ENCODE measurements around the gene RAB36.

The RAB36 gene

GRCh38 chr22:23144932-23145877 lies at the start of gene RAB36:
TSS of gene RAB36 (plus strand) at chr22:23145477. CDS start at chr22:23146617, 1,140 bp downstream.
- no peak for DNase-seq (ENCODE audit: low read depth)

DNA sequence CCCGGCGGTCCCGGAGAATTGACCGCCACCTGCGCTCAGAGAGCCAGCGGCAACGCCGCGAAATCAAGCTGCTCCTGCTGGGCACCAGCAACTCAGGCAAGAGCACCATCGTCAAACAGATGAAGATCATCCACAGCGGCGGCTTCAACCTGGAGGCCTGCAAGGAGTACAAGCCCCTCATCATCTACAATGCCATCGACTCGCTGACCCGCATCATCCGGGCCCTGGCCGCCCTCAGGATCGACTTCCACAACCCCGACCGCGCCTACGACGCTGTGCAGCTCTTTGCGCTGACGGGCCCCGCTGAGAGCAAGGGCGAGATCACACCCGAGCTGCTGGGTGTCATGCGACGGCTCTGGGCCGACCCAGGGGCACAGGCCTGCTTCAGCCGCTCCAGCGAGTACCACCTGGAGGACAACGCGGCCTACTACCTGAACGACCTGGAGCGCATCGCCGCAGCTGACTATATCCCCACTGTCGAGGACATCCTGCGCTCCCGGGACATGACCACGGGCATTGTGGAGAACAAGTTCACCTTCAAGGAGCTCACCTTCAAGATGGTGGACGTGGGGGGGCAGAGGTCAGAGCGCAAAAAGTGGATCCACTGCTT lies 49.4 kb upstream of the RAB36 start:
- DNase-seq (ENCODE audit: low read depth), result no peak

GRCh38 chr22:23097412-23098229 lies 47.7 kb upstream of the RAB36 start:
- DNase-seq (ENCODE audit: low read depth), result no peak

DNA sequence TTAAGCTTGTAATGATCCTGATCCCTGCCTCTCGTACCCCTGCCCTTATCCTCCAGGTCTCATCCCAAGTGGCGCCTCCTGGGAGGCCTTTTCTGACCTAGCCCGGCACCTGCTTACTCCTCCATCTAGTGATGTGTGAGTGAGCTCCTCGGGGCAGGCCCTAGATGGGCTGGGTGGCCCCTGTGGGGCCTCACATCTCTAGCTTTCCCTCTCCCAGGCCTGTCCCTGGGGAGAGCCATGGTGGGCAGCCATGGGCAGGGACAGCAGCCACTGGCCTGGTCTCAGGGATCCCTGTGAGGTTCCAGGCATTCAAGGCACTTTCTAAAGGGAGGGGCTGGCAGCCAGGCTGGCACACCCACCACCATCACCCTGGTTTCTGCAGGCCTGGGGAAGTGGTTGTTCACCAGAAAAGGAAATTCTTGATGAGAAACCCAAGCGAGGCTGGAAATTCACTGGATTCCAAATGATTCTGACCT lies 47.0 kb upstream of the RAB36 start:
- no peak for DNase-seq (ENCODE audit: low read depth)

GRCh38 chr22:23098718-23099530 lies 46.4 kb upstream of the RAB36 start:
- DNase-seq (ENCODE audit: low read depth), result no peak

DNA sequence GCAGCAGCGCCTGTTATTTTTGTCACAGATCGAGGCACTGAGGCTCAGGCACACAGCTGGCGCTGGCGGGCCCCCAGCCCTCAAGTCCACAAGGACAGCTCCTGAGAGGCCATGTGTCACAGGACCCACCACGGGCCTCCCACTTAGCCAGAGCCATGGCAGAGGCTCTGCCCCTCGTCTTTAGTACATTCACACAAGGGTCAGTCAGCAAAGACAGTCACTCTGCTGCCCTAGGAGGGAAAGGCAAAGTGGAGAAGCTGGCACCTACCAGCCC lies 45.8 kb upstream of the RAB36 start:
- DNase-seq (ENCODE audit: low read depth), result no peak

DNA sequence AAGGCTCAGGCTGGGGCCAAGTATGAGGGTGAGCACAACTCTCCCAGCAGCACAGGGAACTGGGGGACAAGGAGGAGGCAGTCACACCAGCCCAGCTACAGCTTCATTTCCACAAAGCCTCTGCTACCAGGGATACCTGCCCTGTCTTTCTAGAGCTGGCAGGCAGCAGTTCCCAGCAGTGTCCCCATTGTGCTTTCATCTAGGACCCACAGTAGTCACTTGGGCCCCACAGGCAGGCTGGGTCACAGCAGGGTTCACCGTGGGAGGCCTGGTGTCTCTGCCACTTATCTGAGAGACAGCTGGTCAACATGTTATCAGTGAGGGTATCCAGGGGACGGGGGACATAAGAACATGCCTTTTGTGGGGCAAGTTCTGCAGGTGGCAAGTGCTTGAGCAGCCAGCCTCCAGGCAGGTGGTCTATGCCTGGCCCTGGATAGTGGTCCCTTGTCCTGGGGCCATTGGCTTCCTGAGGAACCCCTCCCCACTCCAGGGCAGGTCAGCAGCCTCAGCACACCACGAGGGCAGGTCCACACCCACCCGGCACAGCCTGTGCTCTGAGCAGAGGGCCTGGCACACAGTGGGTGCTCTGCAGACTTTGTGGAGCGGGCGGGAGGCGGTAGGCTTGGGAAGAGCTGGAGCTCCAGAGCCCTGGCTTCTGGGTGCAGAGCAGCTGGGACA lies 45.0 kb upstream of the RAB36 start:
- DNase-seq (ENCODE audit: low read depth), result no peak

DNA sequence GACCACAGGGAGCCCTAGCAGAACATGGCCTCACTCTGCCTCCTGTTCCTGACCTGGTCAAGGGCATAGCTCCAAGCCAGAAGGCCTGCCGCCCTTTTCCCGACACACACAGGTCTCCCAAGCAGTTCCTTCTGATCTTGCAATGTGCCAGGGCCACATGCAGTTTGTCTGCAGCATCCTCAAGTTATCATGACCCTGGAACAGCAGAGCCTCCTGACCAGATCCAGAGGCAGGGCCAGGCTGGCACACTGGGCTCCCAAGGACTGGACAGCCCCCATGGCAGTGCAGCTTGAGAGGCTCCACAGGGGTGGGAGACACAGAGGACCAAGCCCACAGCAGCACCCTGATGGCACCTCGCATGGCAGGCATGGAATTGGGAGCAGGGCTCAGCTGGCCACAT lies 43.8 kb upstream of the RAB36 start:
- no peak for DNase-seq (ENCODE audit: low read depth)

- DNase-seq (ENCODE audit: low read depth), result no peak
Observed at GRCh38 chr22:23102002-23102655, 43.1 kb upstream of the RAB36 start.

GRCh38 chr22:23102776-23103175 lies 42.5 kb upstream of the RAB36 start:
- no peak for DNase-seq (ENCODE audit: low read depth)

DNA sequence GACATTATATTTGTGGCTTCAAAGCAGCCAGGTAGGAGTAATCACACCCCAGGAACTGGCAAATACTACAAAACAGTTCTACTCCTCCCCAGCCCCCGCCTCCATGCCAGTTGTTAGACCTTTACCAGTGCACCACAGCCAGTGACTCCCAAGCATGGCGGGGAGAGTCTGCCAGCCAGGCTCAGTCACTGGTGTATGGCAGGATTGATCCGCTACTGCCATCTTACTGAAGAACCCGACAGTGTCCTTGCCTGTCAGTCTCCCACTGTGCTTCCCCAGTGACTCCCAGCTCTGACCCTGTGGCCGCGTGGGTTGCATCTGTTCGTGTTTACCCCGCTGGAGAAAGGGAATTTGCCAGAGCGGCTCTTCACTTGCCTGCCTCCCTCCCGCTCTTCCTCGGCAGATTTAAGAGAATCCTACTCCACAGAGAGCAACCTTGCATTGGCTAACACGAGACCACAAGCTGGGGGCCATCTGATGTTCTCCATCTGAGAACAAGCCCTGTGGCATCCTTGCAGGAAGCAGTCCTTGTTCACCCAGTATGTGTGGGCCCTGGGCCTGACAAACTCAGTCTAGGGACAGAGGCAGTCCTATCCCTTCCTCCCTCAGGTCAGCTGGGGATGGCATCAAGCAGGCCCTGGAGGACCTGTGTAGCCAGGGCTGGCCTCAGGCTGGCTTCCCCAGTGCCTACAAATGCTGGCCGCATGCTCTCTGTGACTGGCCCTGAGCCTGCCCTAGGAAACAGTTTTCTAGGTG lies 41.9 kb upstream of the RAB36 start:
- DNase-seq (ENCODE audit: low read depth), result no peak

DNA sequence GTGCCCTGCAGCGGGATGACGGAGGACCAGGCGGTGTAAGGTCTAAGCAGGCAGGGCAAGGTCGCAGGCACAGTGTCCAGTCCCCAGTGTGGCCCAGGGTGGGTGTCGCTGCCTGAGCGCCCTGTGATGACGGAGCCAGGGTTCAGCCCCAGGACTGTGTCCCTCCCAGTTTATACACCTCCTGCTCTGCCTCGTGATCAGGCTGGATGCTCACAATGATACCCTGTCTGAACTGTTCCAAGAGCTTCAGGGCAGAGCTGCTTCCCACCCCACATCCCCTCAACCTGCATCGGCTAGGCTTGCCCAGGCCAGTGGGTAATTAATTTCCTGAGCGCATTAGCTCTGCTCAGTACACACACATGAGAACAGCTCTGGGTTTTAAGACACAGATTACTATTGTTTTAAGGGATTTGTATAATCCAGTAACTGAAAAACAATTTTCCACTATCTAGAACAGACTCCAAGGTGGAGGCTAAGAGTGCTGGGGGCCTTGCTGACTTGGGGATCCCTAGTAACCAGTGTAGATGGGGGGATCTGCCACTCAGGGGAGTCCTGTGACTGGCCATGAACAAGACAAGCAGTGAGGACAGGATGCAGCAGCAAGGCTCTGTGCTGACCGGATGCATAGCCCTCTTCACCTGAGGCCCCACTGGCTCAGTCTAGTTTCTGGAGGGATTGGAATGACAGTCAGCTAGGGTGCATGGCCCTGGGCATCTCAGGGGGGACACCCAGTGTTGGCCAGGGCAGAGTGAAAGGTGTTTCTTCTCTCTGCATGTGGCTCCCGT lies 40.9 kb upstream of the RAB36 start:
- DNase-seq (ENCODE audit: low read depth), result no peak

- DNase-seq (ENCODE audit: low read depth), result no peak
Observed at GRCh38 chr22:23105304-23105703, 40.0 kb upstream of the RAB36 start.

- no peak for DNase-seq (ENCODE audit: low read depth)
Observed at GRCh38 chr22:23105919-23106318, 39.4 kb upstream of the RAB36 start.

GRCh38 chr22:23106344-23106743 lies 38.9 kb upstream of the RAB36 start:
- DNase-seq (ENCODE audit: low read depth), result no peak

DNA sequence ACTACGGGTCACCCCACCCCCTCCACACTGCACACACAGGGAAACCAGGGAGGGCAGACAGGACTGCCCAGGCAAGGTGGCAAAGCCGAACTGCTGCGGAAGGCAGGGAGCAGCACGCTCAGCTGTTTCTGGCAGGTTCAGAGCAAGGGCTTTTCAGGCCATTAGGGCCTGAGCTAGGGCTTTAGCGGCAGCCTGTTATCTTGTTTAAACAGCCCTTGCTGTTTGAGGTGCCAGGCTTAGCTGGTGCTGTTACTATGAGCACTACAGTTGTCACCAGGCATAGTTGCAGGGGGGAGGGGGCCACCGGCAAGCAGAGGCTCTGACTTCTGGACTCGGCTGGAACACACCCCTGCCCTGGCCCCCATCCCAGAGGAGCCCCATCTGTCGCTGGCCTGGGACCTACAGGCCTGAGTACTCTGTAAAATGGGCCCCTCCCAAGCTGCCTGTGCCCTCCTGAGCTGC lies 38.3 kb upstream of the RAB36 start:
- DNase-seq (ENCODE audit: low read depth), result no peak

- DNase-seq (ENCODE audit: low read depth), result peak; percentile 72
Observed at GRCh38 chr22:23107487-23108248, 37.6 kb upstream of the RAB36 start.

Measured in CMK (cell line).